ENCODE results near the gene TAT.

Gene TAT

DNA sequence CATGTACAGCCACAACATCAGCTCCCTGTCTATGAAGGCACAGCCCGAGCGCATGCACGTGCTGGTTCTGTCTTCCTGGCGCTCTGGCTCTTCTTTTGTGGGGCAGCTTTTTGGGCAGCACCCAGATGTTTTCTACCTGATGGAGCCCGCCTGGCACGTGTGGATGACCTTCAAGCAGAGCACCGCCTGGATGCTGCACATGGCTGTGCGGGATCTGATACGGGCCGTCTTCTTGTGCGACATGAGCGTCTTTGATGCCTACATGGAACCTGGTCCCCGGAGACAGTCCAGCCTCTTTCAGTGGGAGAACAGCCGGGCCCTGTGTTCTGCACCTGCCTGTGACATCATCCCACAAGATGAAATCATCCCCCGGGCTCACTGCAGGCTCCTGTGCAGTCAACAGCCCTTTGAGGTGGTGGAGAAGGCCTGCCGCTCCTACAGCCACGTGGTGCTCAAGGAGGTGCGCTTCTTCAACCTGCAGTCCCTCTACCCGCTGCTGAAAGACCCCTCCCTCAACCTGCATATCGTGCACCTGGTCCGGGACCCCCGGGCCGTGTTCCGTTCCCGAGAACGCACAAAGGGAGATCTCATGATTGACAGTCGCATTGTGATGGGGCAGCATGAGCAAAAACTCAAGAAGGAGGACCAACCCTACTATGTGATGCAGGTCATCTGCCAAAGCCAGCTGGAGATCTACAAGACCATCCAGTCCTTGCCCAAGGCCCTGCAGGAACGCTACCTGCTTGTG is 40.0 kb downstream of the TAT start:
- Histone ChIP-seq H3K4me1 (ENCODE audit: control insufficient read depth, insufficient read depth, low read length) (no peaks in the 10 kb centered on the region), H3K4me3 (ENCODE audit: low read depth, low read length) (no peak overlapping the region), H3K27ac (ENCODE audit: extremely low read depth, low read depth, low read length) (no peak overlapping the region), H3K36me3 (ENCODE audit: control insufficient read depth in 2 of 2, insufficient read depth in 1 of 2, low read length in 2 of 2) (no peaks in the 10 kb centered on the region), H3K9me3 (ENCODE audit: control insufficient read depth, insufficient read depth, low read depth, low read length) (no peaks in the 10 kb centered on the region)
- CTCF ChIA-PET: interaction anchor here (0.6 to 2.9 kb wide), 3 partner anchors 9 to 124 kb away, joined by 3 to 17 read pairs (median 3); no protein-coding TSS in a partner anchor
- TF ChIP-seq BCL11B (tag by site-specific recombination; IDR thresholded peaks at IDR 0.05; ENCODE audit: low read depth) (no peak), ZNF544 (tag by site-specific recombination; IDR thresholded peaks at IDR 0.05) (no peak), ZNF529 (tag by site-specific recombination; IDR thresholded peaks at IDR 0.05; ENCODE audit: insufficient replicate concordance) (no peak)
- TF ChIP-seq, protein P1, sequence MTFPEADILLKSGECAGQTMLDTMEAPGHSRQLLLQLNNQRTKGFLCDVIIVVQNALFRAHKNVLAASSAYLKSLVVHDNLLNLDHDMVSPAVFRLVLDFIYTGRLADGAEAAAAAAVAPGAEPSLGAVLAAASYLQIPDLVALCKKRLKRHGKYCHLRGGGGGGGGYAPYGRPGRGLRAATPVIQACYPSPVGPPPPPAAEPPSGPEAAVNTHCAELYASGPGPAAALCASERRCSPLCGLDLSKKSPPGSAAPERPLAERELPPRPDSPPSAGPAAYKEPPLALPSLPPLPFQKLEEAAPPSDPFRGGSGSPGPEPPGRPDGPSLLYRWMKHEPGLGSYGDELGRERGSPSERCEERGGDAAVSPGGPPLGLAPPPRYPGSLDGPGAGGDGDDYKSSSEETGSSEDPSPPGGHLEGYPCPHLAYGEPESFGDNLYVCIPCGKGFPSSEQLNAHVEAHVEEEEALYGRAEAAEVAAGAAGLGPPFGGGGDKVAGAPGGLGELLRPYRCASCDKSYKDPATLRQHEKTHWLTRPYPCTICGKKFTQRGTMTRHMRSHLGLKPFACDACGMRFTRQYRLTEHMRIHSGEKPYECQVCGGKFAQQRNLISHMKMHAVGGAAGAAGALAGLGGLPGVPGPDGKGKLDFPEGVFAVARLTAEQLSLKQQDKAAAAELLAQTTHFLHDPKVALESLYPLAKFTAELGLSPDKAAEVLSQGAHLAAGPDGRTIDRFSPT (tag by site-specific recombination; IDR thresholded peaks at IDR 0.05): no peak
- POLR2A ChIA-PET: no interaction called here

DNA sequence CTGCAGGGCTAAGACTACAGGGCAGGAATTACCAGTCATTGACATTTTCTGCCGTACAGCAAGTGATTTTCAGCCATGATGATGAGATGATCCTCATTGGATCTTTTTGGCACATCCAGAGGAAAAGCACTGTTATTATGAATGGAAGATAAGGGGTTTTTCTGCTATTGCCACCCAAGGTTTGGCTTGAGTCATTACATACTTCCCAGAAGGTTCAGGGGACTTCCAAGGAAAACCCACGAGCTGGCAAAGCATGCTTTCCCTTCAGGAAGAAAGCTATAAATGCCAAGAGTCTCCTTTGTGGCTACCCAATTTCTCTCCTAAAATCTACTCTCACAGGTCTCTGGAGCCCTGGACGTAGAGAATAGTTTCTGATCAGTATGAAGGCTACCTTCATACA is 44.5 kb downstream of the TAT start:
- Histone ChIP-seq H3K9me3 (ENCODE audit: control insufficient read depth, insufficient read depth, low read depth, low read length) (no peaks in the 10 kb centered on the region), H3K4me3 (ENCODE audit: low read depth, low read length) (no peak overlapping the region), H3K27ac (ENCODE audit: extremely low read depth, low read depth, low read length) (no peak overlapping the region), H3K36me3 (ENCODE audit: control insufficient read depth in 2 of 2, insufficient read depth in 1 of 2, low read length in 2 of 2) (no peaks in the 10 kb centered on the region), H3K4me1 (ENCODE audit: control insufficient read depth, insufficient read depth, low read length) (no peaks in the 10 kb centered on the region)
- ChIA-PET POLR2A (no interaction called here), CTCF (interaction anchor here (1.1 to 1.8 kb wide), 4 partner anchors 8 to 120 kb away, joined by 3 to 9 read pairs (median 4); no protein-coding TSS in a partner anchor)
- no peak for TF ChIP-seq ZNF221 (tag by site-specific recombination; IDR thresholded peaks at IDR 0.05; ENCODE audit: borderline replicate concordance)
- TF ChIP-seq, protein P2, sequence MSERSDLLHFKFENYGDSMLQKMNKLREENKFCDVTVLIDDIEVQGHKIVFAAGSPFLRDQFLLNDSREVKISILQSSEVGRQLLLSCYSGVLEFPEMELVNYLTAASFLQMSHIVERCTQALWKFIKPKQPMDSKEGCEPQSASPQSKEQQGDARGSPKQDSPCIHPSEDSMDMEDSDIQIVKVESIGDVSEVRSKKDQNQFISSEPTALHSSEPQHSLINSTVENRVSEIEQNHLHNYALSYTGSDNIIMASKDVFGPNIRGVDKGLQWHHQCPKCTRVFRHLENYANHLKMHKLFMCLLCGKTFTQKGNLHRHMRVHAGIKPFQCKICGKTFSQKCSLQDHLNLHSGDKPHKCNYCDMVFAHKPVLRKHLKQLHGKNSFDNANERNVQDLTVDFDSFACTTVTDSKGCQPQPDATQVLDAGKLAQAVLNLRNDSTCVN (tag by site-specific recombination; optimal IDR thresholded peaks at IDR 0.05): no peak
- no peak for TF ChIP-seq HOXD13 (CRISPR knock-in tag; IDR thresholded peaks at IDR 0.05; ENCODE audit: borderline replicate concordance)
- no peak for TF ChIP-seq GLIS2 (tag by site-specific recombination; IDR thresholded peaks at IDR 0.05)
- no peak for TF ChIP-seq ZNF133 (tag by site-specific recombination; IDR thresholded peaks at IDR 0.05)
- TF ChIP-seq ZNF626 (tag by site-specific recombination; IDR thresholded peaks at IDR 0.05): no peak

DNA sequence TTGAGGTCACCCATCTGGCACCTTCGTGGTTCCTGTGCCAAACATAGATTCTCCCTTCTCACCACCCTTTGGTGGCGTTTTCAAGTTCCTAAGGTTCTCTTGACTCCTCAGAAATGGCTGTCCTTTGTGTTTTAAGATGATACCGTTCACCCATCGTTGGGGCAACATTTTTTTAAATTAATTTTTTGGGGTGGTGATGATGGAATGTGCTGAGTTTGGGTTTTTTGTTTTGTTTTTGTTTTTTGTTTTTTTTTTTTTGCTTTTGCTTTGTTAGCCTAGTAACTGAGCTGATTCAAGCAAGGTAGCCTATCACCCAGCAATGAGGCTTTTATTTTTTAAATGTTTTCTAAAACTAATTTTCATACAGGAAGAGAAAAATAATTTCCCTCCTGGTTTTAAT is 48.0 kb downstream of the TAT start:
- H3K9me3 ChIP-seq (ENCODE audit: control insufficient read depth, insufficient read depth, low read depth, low read length): no peaks in the 10 kb centered on the region
- no peaks in the 10 kb centered on the region for H3K36me3 ChIP-seq (ENCODE audit: control insufficient read depth in 2 of 2, insufficient read depth in 1 of 2, low read length in 2 of 2)
- peaks cover 6% of the 10 kb centered on the region for H3K4me1 ChIP-seq (ENCODE audit: control insufficient read depth, insufficient read depth, low read length)
- POLR2A ChIA-PET: interaction anchor here (0.7 kb wide), 1 partner anchor 51 kb away, joined by 4 read pairs; no protein-coding TSS in a partner anchor
- no peak overlapping the region for H3K4me3 ChIP-seq (ENCODE audit: low read depth, low read length)
- no peak overlapping the region for H3K27ac ChIP-seq (ENCODE audit: extremely low read depth, low read depth, low read length)
- CTCF ChIA-PET: interaction anchor here (1.2 to 1.7 kb wide), 3 partner anchors 14 to 116 kb away, joined by 3 to 6 read pairs (median 4); no protein-coding TSS in a partner anchor
- TF ChIP-seq ZNF596 (tag by site-specific recombination; IDR thresholded peaks at IDR 0.05) (no peak), ZNF133 (tag by site-specific recombination; IDR thresholded peaks at IDR 0.05) (no peak), ZNF221 (tag by site-specific recombination; IDR thresholded peaks at IDR 0.05; ENCODE audit: borderline replicate concordance) (no peak), SALL2 (tag by site-specific recombination; IDR thresholded peaks at IDR 0.05; ENCODE audit: borderline replicate concordance) (no peak), FEZF1 (tag by site-specific recombination; IDR thresholded peaks at IDR 0.05) (no peak), ZNF146 (tag by site-specific recombination; IDR thresholded peaks at IDR 0.05) (no peak), ZBTB20 (tag by site-specific recombination; IDR thresholded peaks at IDR 0.05) (no peak), ZSCAN23 (tag by site-specific recombination; IDR thresholded peaks at IDR 0.05) (no peak), ZNF174 (tag by site-specific recombination; IDR thresholded peaks at IDR 0.05) (no peak), ZNF560 (tag by site-specific recombination; IDR thresholded peaks at IDR 0.05; ENCODE audit: borderline replicate concordance) (no peak), ZNF292 (tag by site-specific recombination; IDR thresholded peaks at IDR 0.05; ENCODE audit: borderline replicate concordance, low read depth) (no peak), HOXA7 (CRISPR knock-in tag; IDR thresholded peaks at IDR 0.05; ENCODE audit: borderline replicate concordance) (no peak), ZNF658 (tag by site-specific recombination; IDR thresholded peaks at IDR 0.05) (no peak), KLF8 (tag by site-specific recombination; IDR thresholded peaks at IDR 0.05) (no peak), ZNF423 (tag by site-specific recombination; IDR thresholded peaks at IDR 0.05) (no peak)
- TF ChIP-seq, protein P3, sequence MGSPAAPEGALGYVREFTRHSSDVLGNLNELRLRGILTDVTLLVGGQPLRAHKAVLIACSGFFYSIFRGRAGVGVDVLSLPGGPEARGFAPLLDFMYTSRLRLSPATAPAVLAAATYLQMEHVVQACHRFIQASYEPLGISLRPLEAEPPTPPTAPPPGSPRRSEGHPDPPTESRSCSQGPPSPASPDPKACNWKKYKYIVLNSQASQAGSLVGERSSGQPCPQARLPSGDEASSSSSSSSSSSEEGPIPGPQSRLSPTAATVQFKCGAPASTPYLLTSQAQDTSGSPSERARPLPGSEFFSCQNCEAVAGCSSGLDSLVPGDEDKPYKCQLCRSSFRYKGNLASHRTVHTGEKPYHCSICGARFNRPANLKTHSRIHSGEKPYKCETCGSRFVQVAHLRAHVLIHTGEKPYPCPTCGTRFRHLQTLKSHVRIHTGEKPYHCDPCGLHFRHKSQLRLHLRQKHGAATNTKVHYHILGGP (tag by site-specific recombination; IDR thresholded peaks at IDR 0.05): no peak
- TF ChIP-seq, protein P4, sequence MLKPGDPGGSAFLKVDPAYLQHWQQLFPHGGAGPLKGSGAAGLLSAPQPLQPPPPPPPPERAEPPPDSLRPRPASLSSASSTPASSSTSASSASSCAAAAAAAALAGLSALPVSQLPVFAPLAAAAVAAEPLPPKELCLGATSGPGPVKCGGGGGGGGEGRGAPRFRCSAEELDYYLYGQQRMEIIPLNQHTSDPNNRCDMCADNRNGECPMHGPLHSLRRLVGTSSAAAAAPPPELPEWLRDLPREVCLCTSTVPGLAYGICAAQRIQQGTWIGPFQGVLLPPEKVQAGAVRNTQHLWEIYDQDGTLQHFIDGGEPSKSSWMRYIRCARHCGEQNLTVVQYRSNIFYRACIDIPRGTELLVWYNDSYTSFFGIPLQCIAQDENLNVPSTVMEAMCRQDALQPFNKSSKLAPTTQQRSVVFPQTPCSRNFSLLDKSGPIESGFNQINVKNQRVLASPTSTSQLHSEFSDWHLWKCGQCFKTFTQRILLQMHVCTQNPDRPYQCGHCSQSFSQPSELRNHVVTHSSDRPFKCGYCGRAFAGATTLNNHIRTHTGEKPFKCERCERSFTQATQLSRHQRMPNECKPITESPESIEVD (tag by site-specific recombination; IDR thresholded peaks at IDR 0.05): no peak
